Fibroblast of mammary gland (primary cell): ENCODE measurements around the gene CHPF.
A peak's percentile ranks its signal among the peaks of the same experiment; 100 is the strongest.

Source experiments
- DNase-seq: peaks from one replicate; pipeline ENCODE4 v3.0.0-alpha.2; 2010; ENCODE audit warnings: low read depth
- H3K4me3 ChIP-seq: 2 replicates; pipeline ENCODE4 v1.5.1; 2011; ENCODE audit warnings: low read depth, mild to moderate bottlenecking, low read length, moderate library complexity; ENCODE audit not compliant: control insufficient read depth
- CTCF ChIP-seq: conservative IDR thresholded peaks from 2 replicates; pipeline ENCODE4 v1.5.1; 2011; ENCODE audit warnings: low read depth, low read length, inconsistent platforms; ENCODE audit not compliant: control insufficient read depth, insufficient read depth

CHPF gene

GRCh38 chr2:219490600-219491130 lies 52.9 kb downstream of the CHPF start:
- no peak overlapping the region for H3K4me3 ChIP-seq
- no peak for TF ChIP-seq CTCF
- DNase-seq: no peak

- no peak for DNase-seq
- TF ChIP-seq CTCF: peak; percentile 13
- no peak overlapping the region for H3K4me3 ChIP-seq
These were observed 53.4 kb downstream of the CHPF start for GRCh38 chr2:219490186-219490585.

GRCh38 chr2:219489315-219489714 lies 54.3 kb downstream of the CHPF start:
- DNase-seq: no peak
- no peak overlapping the region for H3K4me3 ChIP-seq
- TF ChIP-seq CTCF: no peak
